22Rv1 (cell line): Measurements from ENCODE around the gene DPF3.

Source experiments
- CTCF ChIP-seq: fragments of 450-650 bp; IDR thresholded peaks from 2 replicates; pipeline ENCODE4 v1.5.1; 2017; ENCODE audit warnings: mild to moderate bottlenecking
- ZFX ChIP-seq: fragments of 450-650 bp; IDR thresholded peaks from 2 replicates; pipeline ENCODE4 v1.6.1; 2017; ENCODE audit warnings: antibody characterized with exemption, borderline replicate concordance

GRCh38 chr14:72649603-72650227 is 244.2 kb downstream of the DPF3 start:
- no peak for TF ChIP-seq CTCF
- TF ChIP-seq ZFX = no peak
